OCI-LY1 (cell line): Measurements from ENCODE around the gene HLF.

Experiments used
- EZH2 ChIP-seq: fragments of 200-600 bp; sonication (generic), shearing (Covaris generic); IDR thresholded peaks from 2 replicates; pipeline ENCODE4 v1.8.0; 2017; ENCODE audit warnings: borderline replicate concordance, mixed run types, mild to moderate bottlenecking, antibody characterized with exemption, low read length, moderate library complexity, mixed read lengths
- TF ChIP-seq, protein P1 (sequence below): fragments of 200-600 bp; sonication (generic), shearing (Covaris generic); IDR thresholded peaks from 2 replicates; pipeline ENCODE4 v1.5.1; 2017; ENCODE audit warnings: mild to moderate bottlenecking, antibody characterized with exemption, low read length, moderate library complexity, mixed read lengths

- TF ChIP-seq, protein P1, sequence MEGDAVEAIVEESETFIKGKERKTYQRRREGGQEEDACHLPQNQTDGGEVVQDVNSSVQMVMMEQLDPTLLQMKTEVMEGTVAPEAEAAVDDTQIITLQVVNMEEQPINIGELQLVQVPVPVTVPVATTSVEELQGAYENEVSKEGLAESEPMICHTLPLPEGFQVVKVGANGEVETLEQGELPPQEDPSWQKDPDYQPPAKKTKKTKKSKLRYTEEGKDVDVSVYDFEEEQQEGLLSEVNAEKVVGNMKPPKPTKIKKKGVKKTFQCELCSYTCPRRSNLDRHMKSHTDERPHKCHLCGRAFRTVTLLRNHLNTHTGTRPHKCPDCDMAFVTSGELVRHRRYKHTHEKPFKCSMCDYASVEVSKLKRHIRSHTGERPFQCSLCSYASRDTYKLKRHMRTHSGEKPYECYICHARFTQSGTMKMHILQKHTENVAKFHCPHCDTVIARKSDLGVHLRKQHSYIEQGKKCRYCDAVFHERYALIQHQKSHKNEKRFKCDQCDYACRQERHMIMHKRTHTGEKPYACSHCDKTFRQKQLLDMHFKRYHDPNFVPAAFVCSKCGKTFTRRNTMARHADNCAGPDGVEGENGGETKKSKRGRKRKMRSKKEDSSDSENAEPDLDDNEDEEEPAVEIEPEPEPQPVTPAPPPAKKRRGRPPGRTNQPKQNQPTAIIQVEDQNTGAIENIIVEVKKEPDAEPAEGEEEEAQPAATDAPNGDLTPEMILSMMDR = no peak
- no peak for TF ChIP-seq EZH2
Observed at GRCh38 chr17:55269894-55270293, 5.1 kb downstream of the HLF start.
